CD4-positive, alpha-beta T cell treated with Interleukin-21 for 1 hour (primary cell): Measurements from ENCODE around the gene RPL10A.
"Not testable (repeated sequence)": the region's sequence is repeated elsewhere in the genome, so short reads cannot be mapped to it uniquely, and the experiment has no call there.

Experiments
- DNase-seq: peaks from one replicate; pipeline ENCODE4 v3.0.0-alpha.2; 2020

RPL10A gene

GRCh38 chr6:35515939-35516338 is 47.7 kb downstream of the RPL10A start:
- not testable (repeated sequence) for DNase-seq

GRCh38 chr6:35516712-35517111 is 48.5 kb downstream of the RPL10A start:
- DNase-seq, result no peak

- DNase-seq, result not testable (repeated sequence)
Measured at GRCh38 chr6:35517978-35518377, 49.8 kb downstream of the RPL10A start.

- DNase-seq, result no peak
Measured at GRCh38 chr6:35518566-35519312, 50.5 kb downstream of the RPL10A start.

- no peak for DNase-seq
Measured at GRCh38 chr6:35519313-35520015, 51.3 kb downstream of the RPL10A start.
